Calu3 (cell line): ENCODE data around the gene TMEM132E. TPM values are rescaled to one million over a fixed set of nuclear protein-coding genes. Genes with fewer than 3 reads are reported as not detected.

Experiments
- BruUV-seq: library from RNA; stranded (reverse); fragments of 400-500 nt; replicated peaks from 2 replicates; lab custom pipeline; 2021; lab: Mats Ljungman, UMichigan
- CTCF ChIA-PET: fragments of 300-600 bp; sonication (Branson Sonifier 250); formaldehyde crosslinking; loops from one replicate; lab custom pipeline; 2022; ENCODE audit warnings: antibody characterized with exemption; lab: Charles Lee
- DNase-seq: peaks from one replicate; pipeline ENCODE4 v3.0.0; 2022
- H3K27ac Mint-ChIP-seq: one replicate; pipeline ENCODE4 v1.8.0; 2022; ENCODE audit warnings: mixed read lengths; ENCODE audit not compliant: unreplicated experiment
- H3K27me3 Mint-ChIP-seq: one replicate; pipeline ENCODE4 v1.8.0; 2022; ENCODE audit warnings: mixed read lengths; ENCODE audit not compliant: unreplicated experiment
- H3K36me3 Mint-ChIP-seq: one replicate; pipeline ENCODE4 v1.8.0; 2022; ENCODE audit warnings: mild to moderate bottlenecking, moderate library complexity, mixed read lengths; ENCODE audit not compliant: insufficient read depth, unreplicated experiment
- H3K4me1 Mint-ChIP-seq: one replicate; pipeline ENCODE4 v1.8.0; 2022; ENCODE audit warnings: mild to moderate bottlenecking, low read depth, mixed read lengths; ENCODE audit not compliant: unreplicated experiment
- H3K4me3 Mint-ChIP-seq: one replicate; pipeline ENCODE4 v1.8.0; 2022; ENCODE audit warnings: mild to moderate bottlenecking, low read depth, moderate library complexity, mixed read lengths; ENCODE audit not compliant: unreplicated experiment
- H3K9me3 Mint-ChIP-seq: one replicate; pipeline ENCODE4 v1.8.0; 2022; ENCODE audit warnings: low read depth, mixed read lengths; ENCODE audit not compliant: unreplicated experiment
- intact Hi-C: fragments of 100-400 bp; cut with micrococcal nuclease; formaldehyde crosslinking; loops from one replicate; pipeline ENCODE4 v1.10.0; 2022; ENCODE audit not compliant: unreplicated experiment
- total RNA-seq: library from RNA; stranded (reverse); gene quantifications from 2 replicates; pipeline ENCODE4 v1.2.3, GENCODE V29; 2022
- TF ChIP-seq, protein P1 (sequence below): fragments of 200-600 bp; IDR thresholded peaks from one replicate; pipeline ENCODE4 v1.8.0; 2022; ENCODE audit warnings: antibody characterized with exemption; ENCODE audit not compliant: unreplicated experiment

TMEM132E gene
- total RNA-seq, 1 experiment from 2014 or later, result 0.26 TPM

DNA sequence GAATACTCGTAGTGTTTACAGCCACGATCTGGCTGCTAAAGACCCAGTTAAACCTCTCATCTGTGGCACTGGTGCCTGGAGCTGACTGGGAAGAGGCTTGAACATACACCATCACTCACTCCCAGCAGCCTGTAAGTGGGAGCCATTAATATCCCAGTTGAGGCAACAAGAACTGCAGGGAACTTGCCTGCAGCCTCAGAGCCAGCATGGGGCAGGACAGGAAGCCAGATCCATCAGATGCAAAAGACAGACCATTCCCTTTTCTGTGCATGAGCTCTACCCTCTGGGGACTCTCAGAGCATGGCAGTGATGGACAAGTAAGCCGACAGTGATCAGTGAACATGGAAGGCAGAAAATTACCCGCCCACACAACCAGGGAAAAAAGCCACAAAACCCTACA is 91.8 kb downstream of the TMEM132E start:
- H3K27ac Mint-ChIP-seq, result no peak overlapping the region
- BruUV-seq, result no TSS peak
- H3K27me3 Mint-ChIP-seq, result no peaks in the 10 kb centered on the region
- no peaks in the 10 kb centered on the region for H3K9me3 Mint-ChIP-seq
- no peak for DNase-seq
- TF ChIP-seq, protein P1, sequence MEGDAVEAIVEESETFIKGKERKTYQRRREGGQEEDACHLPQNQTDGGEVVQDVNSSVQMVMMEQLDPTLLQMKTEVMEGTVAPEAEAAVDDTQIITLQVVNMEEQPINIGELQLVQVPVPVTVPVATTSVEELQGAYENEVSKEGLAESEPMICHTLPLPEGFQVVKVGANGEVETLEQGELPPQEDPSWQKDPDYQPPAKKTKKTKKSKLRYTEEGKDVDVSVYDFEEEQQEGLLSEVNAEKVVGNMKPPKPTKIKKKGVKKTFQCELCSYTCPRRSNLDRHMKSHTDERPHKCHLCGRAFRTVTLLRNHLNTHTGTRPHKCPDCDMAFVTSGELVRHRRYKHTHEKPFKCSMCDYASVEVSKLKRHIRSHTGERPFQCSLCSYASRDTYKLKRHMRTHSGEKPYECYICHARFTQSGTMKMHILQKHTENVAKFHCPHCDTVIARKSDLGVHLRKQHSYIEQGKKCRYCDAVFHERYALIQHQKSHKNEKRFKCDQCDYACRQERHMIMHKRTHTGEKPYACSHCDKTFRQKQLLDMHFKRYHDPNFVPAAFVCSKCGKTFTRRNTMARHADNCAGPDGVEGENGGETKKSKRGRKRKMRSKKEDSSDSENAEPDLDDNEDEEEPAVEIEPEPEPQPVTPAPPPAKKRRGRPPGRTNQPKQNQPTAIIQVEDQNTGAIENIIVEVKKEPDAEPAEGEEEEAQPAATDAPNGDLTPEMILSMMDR, result no peak
- H3K36me3 Mint-ChIP-seq, result no peaks in the 10 kb centered on the region
- CTCF ChIA-PET, result no interaction called here
- H3K4me1 Mint-ChIP-seq, result no peaks in the 10 kb centered on the region
- intact Hi-C loops, result no loop called here
- no peak overlapping the region for H3K4me3 Mint-ChIP-seq

DNA sequence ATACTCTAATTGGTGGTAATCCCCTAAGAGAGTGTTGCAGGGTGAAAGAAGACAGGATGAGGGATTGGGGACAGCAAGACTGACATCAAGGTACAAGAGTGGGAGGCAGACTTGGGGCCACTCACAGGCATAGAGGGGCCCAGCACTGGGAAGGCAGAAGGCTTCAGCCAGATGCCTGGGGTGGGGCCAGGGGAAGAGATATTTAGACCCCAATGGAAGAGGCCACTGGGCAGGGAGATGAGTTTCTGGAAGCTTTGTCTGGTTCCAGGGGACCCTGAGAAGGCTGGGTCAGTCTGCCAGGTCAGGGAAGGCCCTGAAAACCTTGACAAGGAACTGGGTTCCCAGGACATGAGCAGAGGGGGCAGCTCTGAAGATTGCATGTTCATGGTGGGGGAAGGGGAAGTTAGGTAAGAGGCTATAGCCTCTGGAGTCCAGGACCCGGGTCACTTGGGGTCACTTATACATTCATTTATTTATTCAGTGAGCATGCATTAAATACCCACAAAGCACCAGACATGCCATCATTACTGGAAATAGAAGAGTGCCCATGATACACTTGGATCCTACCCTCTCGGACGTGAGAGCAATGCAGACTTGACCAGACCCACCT is 92.9 kb downstream of the TMEM132E start:
- Mint-ChIP-seq H3K27me3 (no peaks in the 10 kb centered on the region), H3K4me3 (no peak overlapping the region), H3K36me3 (no peaks in the 10 kb centered on the region), H3K27ac (no peak overlapping the region), H3K4me1 (no peaks in the 10 kb centered on the region), H3K9me3 (no peaks in the 10 kb centered on the region)
- CTCF ChIA-PET, result no interaction called here
- no peak for DNase-seq
- BruUV-seq, result no TSS peak
- TF ChIP-seq, protein P1, result no peak
- intact Hi-C loops, result no loop called here

DNA sequence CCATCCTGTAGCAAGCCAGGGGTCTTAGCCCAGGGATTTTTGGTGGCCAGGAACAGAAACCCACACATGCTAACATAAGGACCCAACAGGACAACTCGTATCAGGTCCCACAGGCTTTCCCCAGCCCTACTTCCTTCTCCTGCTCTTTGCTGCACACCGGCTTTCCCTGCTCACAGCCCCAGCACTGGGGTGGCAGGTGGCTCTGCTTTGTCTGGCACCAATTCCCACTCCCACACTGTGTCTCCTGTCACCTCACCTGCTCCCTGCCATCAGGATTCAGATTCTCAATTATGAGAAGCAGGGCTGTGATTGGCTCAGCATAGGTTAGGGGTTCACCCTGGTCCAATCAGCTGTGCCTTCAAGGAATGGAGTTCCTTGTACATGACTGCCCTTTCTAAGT is 94.1 kb downstream of the TMEM132E start:
- no peaks in the 10 kb centered on the region for H3K4me1 Mint-ChIP-seq
- no TSS peak for BruUV-seq
- no peaks in the 10 kb centered on the region for H3K9me3 Mint-ChIP-seq
- DNase-seq, result no peak
- CTCF ChIA-PET, result no interaction called here
- H3K27me3 Mint-ChIP-seq, result no peaks in the 10 kb centered on the region
- H3K27ac Mint-ChIP-seq, result no peak overlapping the region
- intact Hi-C loops, result no loop called here
- no peak overlapping the region for H3K4me3 Mint-ChIP-seq
- no peaks in the 10 kb centered on the region for H3K36me3 Mint-ChIP-seq
- TF ChIP-seq, protein P1, result no peak

DNA sequence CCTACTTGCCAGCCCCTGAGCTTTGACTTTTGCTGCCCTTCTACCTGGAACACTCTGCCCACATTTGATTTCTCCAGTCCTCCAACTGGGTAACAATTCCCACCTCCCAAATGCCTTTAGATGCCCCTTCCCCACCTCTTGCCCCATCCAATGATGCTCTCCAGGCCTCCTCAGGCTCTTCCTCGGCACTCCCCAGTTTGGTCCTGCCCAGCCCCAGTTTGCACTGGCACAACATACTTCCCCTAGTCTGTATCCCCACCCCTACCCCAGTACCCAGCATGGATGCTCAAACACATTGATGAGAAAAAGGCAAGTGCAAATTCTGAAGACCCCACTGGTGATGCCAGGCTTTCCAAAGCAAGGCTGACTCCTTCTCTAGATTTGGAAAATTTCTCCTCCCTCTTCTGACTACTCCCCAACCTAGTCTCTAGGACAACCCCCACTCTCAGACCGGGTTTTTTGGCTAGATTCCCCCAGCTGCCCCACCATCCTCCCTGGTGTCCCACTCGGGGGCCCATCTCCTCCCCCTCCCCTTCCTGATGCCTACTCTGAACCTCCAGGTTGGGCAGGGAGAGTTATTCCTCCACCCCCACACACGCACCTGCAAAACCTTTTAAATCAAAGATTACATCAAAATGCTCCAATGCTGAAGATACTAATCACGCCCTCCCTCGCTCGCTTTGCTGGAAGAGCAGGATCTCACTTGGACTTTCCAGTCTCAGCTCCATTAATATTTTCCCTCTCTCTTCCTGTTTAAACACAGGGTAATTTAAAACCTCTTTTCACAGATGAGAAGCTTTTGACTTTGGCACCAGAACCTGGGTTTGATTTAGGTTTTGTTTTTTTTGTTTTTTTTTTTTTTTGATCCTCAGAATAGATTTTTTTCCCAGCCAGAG is 94.9 kb downstream of the TMEM132E start:
- BruUV-seq, result no TSS peak
- intact Hi-C loops, result no loop called here
- Mint-ChIP-seq H3K36me3 (no peaks in the 10 kb centered on the region), H3K27ac (no peak overlapping the region), H3K9me3 (no peaks in the 10 kb centered on the region), H3K4me3 (no peak overlapping the region), H3K27me3 (no peaks in the 10 kb centered on the region), H3K4me1 (no peaks in the 10 kb centered on the region)
- DNase-seq, result no peak
- CTCF ChIA-PET, result interaction anchor here (0.7 kb wide), 1 partner anchor 65 kb away, joined by 4 read pairs; no protein-coding TSS in a partner anchor
- TF ChIP-seq, protein P1, result no peak
